NCI-H1930 (cell line): ENCODE results near the gene DSG4.

ENCODE experiments used
- DNase-seq, 2 experiments: peaks; one replicate each; lab custom pipeline; 2025; lab: John Stamatoyannopoulos, UW

DSG4 gene

GRCh38 chr18:31407649-31408048 lies 31.1 kb downstream of the DSG4 start:
- DNase-seq, result no peak

- no peak for DNase-seq
Measured at GRCh38 chr18:31409276-31409675, 32.7 kb downstream of the DSG4 start.

- DNase-seq, result no peak
Measured at GRCh38 chr18:31410716-31411483, 34.3 kb downstream of the DSG4 start.

GRCh38 chr18:31413137-31413536 lies 36.6 kb downstream of the DSG4 start:
- no peak for DNase-seq

- no peak for DNase-seq
Measured at GRCh38 chr18:31417850-31418249, 41.3 kb downstream of the DSG4 start.

- DNase-seq, result no peak
Measured at GRCh38 chr18:31419457-31419932, 42.9 kb downstream of the DSG4 start.

- DNase-seq, result no peak
Measured at GRCh38 chr18:31420032-31420431, 43.5 kb downstream of the DSG4 start.

GRCh38 chr18:31420524-31420923 lies 43.9 kb downstream of the DSG4 start:
- DNase-seq, result no peak

- DNase-seq, result peak; percentile 5
Measured at GRCh38 chr18:31424383-31424988, 47.9 kb downstream of the DSG4 start.

GRCh38 chr18:31426021-31426420 lies 49.4 kb downstream of the DSG4 start:
- no peak for DNase-seq

GRCh38 chr18:31426871-31427406 lies 50.4 kb downstream of the DSG4 start:
- DNase-seq, result no peak

GRCh38 chr18:31428211-31428610 lies 51.6 kb downstream of the DSG4 start:
- no peak for DNase-seq

- DNase-seq, result no peak
Measured at GRCh38 chr18:31429623-31430022, 53.0 kb downstream of the DSG4 start.

- no peak for DNase-seq
Measured at GRCh38 chr18:31430072-31430471, 53.5 kb downstream of the DSG4 start.

GRCh38 chr18:31430554-31430953 lies 54.0 kb downstream of the DSG4 start:
- DNase-seq, result no peak

- DNase-seq, result no peak
Measured at GRCh38 chr18:31432316-31432715, 55.7 kb downstream of the DSG4 start.

- no peak for DNase-seq
Measured at GRCh38 chr18:31436825-31437224, 60.2 kb downstream of the DSG4 start.

- no peak for DNase-seq
Measured at GRCh38 chr18:31438402-31438801, 61.8 kb downstream of the DSG4 start.

- no peak for DNase-seq
Measured at GRCh38 chr18:31439807-31440325, 63.3 kb downstream of the DSG4 start.

GRCh38 chr18:31440787-31441186 lies 64.2 kb downstream of the DSG4 start:
- DNase-seq, result no peak

- DNase-seq, result no peak
Measured at GRCh38 chr18:31441493-31441892, 64.9 kb downstream of the DSG4 start.

- no peak for DNase-seq
Measured at GRCh38 chr18:31444142-31444541, 67.6 kb downstream of the DSG4 start.

- DNase-seq, result no peak
Measured at GRCh38 chr18:31445908-31446307, 69.3 kb downstream of the DSG4 start.
